HUES64 (cell line): ENCODE data around the gene SPINT2.

Experiments used
- H3K27ac ChIP-seq: 2 replicates; pipeline ENCODE4 v1.7.0; 2013; ENCODE audit warnings: low read depth, low read length, inconsistent platforms
- H3K27me3 ChIP-seq: 2 replicates; pipeline ENCODE4 v1.6.1; 2013; ENCODE audit warnings: mild to moderate bottlenecking, low read length; ENCODE audit not compliant: insufficient read depth
- H3K36me3 ChIP-seq: 2 replicates; pipeline ENCODE4 v1.6.1; 2013; ENCODE audit warnings: mild to moderate bottlenecking, low read length; ENCODE audit not compliant: insufficient read depth
- H3K4me1 ChIP-seq: 2 replicates; pipeline ENCODE4 v1.6.1; 2013; ENCODE audit warnings: mild to moderate bottlenecking, low read length, moderate library complexity; ENCODE audit not compliant: insufficient read depth
- H3K4me3 ChIP-seq: 2 replicates; pipeline ENCODE4 v1.5.1; 2013; ENCODE audit warnings: mild to moderate bottlenecking, low read length, moderate library complexity
- H3K9ac ChIP-seq: 2 replicates; pipeline ENCODE4 v1.6.1; 2013; ENCODE audit warnings: mild to moderate bottlenecking, low read depth, low read length
- H3K9me3 ChIP-seq: 2 replicates; pipeline ENCODE4 v1.6.1; 2013; ENCODE audit warnings: low read depth, low read length; ENCODE audit not compliant: insufficient read depth
- WGBS: fragments of 150-250, 120-280 bp; methylation state at CpG from one replicate; pipeline ENCODE4 v1.1.7; 2013; ENCODE audit warnings: missing lambda C conversion rate; 5-methylcytosine and 5-hydroxymethylcytosine counted together

The SPINT2 gene

DNA sequence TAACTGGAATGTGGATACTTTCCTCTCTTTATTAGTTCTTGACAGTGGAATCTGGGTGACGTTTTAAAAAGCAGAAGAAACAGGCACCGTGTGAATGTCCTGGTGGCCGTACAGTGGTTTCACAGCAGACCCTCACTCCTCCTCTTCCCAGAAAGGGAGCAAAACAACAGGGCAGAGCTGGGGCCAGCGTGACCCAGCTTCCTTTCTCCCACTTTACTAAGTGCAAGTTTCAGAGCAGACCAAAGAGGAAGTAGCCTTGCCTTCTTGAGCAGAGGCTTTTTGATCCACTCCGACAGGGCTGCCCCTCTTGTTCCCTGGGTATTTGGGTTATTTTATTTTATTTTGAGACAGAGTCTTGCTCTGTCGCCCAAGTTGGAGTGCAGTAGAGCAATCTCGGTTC, 20.0 kb downstream of the SPINT2 start:
- WGBS: 92% methylated on average over 7 of the region's 7 CpGs
- Histone ChIP-seq H3K36me3 (peaks cover 52% of the 10 kb centered on the region), H3K4me3 (no peak overlapping the region), H3K27ac (no peak overlapping the region), H3K4me1 (no peaks in the 10 kb centered on the region), H3K9ac (no peak overlapping the region), H3K9me3 (no peaks in the 10 kb centered on the region), H3K27me3 (no peaks in the 10 kb centered on the region)

DNA sequence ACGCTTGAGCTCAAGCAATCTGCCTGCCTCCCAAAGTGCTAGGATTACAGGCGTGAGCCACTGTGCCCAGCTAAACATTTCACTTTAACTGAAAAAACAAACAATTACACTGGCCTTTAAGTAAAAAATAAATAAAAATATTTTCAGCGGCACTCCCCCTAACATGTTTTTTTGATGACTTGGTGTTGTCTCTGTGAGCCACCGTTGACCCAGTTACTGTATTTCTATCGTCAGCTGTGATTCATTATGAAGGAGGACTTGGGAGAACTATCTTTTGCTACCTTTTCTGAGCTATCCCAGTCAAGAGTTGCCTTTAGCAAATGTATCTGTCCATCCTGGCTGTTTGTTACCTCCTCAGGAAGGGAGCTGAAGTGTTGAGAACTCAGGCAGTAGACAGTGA, 21.2 kb downstream of the SPINT2 start:
- no peaks in the 10 kb centered on the region for H3K4me1 ChIP-seq
- H3K9me3 ChIP-seq: no peaks in the 10 kb centered on the region
- peaks cover 57% of the 10 kb centered on the region for H3K36me3 ChIP-seq
- no peak overlapping the region for H3K9ac ChIP-seq
- H3K27ac ChIP-seq: no peak overlapping the region
- no peaks in the 10 kb centered on the region for H3K27me3 ChIP-seq
- WGBS: 98% methylated on average over 5 of the region's 5 CpGs
- no peak overlapping the region for H3K4me3 ChIP-seq

DNA sequence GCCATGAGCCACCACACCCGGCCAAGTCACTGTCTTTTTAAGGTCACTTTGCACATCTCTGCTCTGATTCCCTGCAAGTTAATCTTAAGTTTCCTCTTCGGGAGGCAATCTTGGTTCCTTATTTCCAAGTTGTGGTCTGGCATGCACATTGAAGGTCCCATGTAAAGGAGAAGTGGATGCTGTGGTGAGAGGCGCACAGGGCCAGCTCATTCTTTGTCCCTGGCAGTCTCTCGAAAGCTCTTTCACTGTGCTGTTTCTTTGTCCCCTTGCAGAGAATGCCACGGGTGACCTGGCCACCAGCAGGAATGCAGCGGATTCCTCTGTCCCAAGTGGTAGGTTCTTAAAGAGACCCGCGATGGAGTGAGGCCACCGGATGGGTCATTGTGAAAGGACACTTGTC, 23.2 kb downstream of the SPINT2 start:
- H3K27me3 ChIP-seq: no peaks in the 10 kb centered on the region
- H3K4me1 ChIP-seq: no peaks in the 10 kb centered on the region
- H3K9ac ChIP-seq: no peak overlapping the region
- no peaks in the 10 kb centered on the region for H3K9me3 ChIP-seq
- H3K4me3 ChIP-seq: no peak overlapping the region
- 90% methylated on average over 9 of the region's 9 CpGs for WGBS
- H3K27ac ChIP-seq: no peak overlapping the region
- H3K36me3 ChIP-seq: peaks cover 76% of the 10 kb centered on the region

DNA sequence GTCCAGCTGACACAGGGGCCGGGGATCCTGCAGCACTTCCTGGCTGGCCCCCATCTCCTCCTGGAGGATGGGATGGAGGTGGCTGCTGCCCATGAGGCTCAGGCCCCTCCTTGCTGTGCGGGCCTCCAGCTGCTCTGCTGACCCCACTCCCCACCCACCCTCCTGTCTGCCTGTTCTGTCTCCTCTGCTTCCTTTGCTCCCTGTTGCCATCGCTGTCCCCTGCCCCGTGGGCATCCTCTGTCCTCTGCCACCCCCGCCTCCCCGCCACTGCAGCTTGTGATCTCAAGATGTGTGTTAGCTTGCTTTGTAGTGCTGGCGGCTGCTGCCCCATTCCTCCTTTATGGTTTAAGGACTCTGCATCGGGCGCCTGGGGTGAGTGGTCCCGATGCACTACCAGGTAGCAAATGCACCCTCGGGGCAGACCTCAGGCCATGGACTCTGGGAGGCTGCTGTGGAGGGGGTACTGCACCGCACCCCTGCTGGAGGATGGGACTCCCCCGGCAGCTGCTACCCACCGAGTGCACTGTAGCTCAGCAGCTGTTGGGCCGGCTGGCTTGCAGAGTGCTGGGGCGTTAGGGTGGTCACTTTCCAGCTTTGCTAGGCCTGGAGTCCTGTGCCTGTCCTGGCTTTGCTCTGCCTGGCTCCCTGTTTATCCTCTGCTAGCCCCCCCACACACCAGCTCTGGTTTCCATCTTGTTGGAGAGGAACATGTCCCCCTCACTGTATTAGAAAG, 23.9 kb downstream of the SPINT2 start:
- Histone ChIP-seq H3K27me3 (no peaks in the 10 kb centered on the region), H3K4me3 (no peak overlapping the region), H3K9ac (no peak overlapping the region), H3K4me1 (no peaks in the 10 kb centered on the region), H3K9me3 (no peaks in the 10 kb centered on the region), H3K27ac (no peak overlapping the region), H3K36me3 (peaks cover 83% of the 10 kb centered on the region)
- WGBS: 96% methylated on average over 16 of the region's 16 CpGs

DNA sequence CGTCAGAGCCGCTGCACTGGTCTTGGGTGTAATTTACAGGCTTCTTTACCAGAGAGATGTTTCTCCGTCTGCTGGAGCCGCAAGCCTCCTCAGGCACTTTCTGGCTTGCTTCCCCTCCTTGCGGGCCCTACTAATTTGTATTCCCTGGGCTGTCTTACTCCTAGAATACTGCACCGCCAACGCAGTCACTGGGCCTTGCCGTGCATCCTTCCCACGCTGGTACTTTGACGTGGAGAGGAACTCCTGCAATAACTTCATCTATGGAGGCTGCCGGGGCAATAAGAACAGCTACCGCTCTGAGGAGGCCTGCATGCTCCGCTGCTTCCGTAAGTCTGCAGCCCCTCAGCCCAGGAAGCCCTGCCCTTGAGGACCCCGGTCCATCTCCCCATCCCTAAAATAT, 25.6 kb downstream of the SPINT2 start:
- Histone ChIP-seq H3K4me1 (no peaks in the 10 kb centered on the region), H3K9me3 (no peaks in the 10 kb centered on the region), H3K27me3 (no peaks in the 10 kb centered on the region), H3K4me3 (no peak overlapping the region), H3K27ac (no peak overlapping the region), H3K36me3 (peaks cover 81% of the 10 kb centered on the region), H3K9ac (no peak overlapping the region)
- whole genome bisulfite sequencing: 97% methylated on average over 15 of the region's 15 CpGs

DNA sequence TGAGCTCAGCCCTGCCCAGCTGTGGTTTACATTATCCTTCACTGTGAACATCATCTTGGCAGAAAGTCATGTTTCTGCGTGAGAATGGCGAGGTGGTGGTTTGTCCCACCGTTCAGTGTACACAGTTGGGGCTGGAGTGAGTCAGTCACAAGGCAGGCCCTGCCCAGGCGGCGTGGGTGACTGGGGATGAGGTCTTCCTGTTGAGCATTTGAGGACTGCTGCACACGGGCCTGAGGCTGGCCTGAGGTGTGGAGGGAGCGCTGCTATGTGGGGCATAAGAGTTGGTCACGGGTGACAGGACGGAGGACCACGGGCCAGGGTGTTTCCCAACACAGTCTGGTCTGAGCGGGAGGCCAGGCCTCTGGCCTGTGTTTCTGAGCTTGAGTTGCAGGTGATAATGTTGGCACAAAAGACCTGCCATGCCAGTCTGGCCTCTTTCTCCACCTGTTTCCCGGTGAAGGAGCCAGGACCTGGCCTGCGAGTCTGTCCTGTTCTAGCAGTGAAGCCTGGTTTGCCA, 26.3 kb downstream of the SPINT2 start:
- WGBS: 96% methylated on average over 13 of the region's 13 CpGs
- Histone ChIP-seq H3K4me1 (no peaks in the 10 kb centered on the region), H3K27ac (no peak overlapping the region), H3K9me3 (no peaks in the 10 kb centered on the region), H3K4me3 (no peak overlapping the region), H3K27me3 (no peaks in the 10 kb centered on the region), H3K36me3 (peaks cover 74% of the 10 kb centered on the region), H3K9ac (no peak overlapping the region)

DNA sequence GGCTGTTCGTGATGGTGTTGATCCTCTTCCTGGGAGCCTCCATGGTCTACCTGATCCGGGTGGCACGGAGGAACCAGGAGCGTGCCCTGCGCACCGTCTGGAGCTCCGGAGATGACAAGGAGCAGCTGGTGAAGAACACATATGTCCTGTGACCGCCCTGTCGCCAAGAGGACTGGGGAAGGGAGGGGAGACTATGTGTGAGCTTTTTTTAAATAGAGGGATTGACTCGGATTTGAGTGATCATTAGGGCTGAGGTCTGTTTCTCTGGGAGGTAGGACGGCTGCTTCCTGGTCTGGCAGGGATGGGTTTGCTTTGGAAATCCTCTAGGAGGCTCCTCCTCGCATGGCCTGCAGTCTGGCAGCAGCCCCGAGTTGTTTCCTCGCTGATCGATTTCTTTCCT, 27.5 kb downstream of the SPINT2 start:
- peaks cover 68% of the 10 kb centered on the region for H3K36me3 ChIP-seq
- no peaks in the 10 kb centered on the region for H3K27me3 ChIP-seq
- H3K9ac ChIP-seq: no peak overlapping the region
- 91% methylated on average over 15 of the region's 15 CpGs for WGBS
- H3K27ac ChIP-seq: no peak overlapping the region
- H3K9me3 ChIP-seq: no peaks in the 10 kb centered on the region
- H3K4me3 ChIP-seq: no peak overlapping the region
- no peaks in the 10 kb centered on the region for H3K4me1 ChIP-seq

DNA sequence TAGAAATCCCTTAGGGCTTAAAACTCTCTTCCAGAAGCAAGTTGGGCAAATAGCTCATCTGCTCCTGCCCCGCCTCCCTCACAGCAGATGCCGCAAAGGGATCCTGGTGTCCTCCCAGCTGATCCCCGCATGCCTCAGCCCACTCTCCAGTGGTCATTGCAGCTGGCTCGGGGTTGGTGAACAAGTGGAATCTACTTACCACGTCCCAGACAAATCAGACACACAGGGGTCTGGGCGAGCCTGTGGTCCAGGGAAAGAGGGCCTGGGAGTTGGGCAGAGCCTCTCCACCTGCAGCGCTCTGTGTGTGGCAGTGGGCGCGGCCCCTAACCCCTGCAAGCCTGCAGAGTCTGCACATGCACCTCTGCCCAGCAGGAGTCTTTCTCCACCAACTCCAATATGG, 28.9 kb downstream of the SPINT2 start:
- H3K27ac ChIP-seq: no peak overlapping the region

DNA sequence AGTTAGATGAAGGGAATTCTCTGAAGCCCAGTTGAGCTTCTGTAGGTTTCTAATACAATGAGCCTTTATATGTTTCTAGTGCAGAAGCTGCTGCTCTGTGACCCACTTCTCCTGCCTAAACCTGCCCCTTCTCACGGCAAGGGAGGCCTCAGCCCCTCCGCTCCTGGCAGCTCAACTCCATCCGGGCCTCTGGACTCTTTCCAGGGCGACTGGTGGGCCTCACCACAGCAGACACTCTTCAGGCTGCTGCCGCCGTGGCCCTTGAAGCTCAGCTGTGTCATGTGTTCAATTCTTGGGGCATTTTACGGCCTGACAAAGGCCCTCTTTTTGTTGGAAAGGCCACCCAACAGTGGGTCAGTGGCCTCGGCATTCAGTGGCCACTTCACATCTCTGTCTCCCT, 29.7 kb downstream of the SPINT2 start:
- no peak overlapping the region for H3K4me3 ChIP-seq
- no peak overlapping the region for H3K9ac ChIP-seq
- no peak overlapping the region for H3K27ac ChIP-seq
- H3K9me3 ChIP-seq: no peaks in the 10 kb centered on the region
- H3K36me3 ChIP-seq: peaks cover 50% of the 10 kb centered on the region
- H3K4me1 ChIP-seq: no peaks in the 10 kb centered on the region
- H3K27me3 ChIP-seq: no peaks in the 10 kb centered on the region
- WGBS: 90% methylated on average over 8 of the region's 8 CpGs

More for the DNA sequence above, 28.9 kb downstream of the SPINT2 start:
- WGBS: 93% methylated on average over 9 of the region's 9 CpGs
- Histone ChIP-seq H3K9ac (no peak overlapping the region), H3K27me3 (no peaks in the 10 kb centered on the region), H3K36me3 (peaks cover 58% of the 10 kb centered on the region), H3K4me1 (no peaks in the 10 kb centered on the region), H3K9me3 (no peaks in the 10 kb centered on the region), H3K4me3 (no peak overlapping the region)

DNA sequence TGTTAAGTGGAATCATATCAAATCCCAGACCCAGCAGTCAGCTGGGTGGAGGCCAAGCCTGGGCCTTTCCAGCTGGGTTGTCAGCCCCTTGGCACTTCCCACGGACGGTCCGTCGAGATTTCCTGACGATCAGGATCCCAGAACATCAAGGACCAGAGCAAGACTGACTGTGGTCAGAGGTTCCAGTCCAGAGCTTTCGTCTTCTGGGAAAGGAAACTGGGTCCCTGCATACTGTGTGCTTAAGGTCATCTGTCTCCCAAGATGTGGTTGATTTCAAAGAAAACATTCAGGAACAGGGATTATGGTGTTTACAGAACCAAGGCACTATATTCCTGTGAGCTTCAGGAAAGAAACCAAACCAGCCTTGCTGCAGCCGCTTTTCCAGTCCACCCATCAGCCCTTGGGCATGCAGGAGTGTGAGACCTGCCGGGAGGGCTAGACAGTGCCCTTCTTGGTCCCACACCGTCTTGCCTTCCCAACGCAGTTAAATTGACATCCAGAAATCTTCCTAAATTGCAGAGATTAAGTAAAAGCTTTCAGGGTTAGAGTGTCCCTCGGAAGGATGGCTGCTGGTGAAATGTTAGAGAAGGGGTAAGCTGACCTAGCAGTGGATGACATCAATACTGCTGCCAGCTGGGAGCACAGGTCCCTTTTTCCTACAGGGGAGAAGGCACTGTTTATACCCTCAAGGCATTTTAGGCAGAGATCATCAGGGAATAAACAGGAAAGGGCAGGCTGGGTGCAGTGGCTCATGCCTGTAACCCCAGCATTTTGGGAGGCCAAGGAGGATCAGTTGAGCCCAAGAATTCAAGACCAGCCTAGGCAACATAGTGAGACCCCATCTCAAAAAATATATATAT, 34.7 kb downstream of the SPINT2 start:
- Histone ChIP-seq H3K27me3 (no peaks in the 10 kb centered on the region), H3K9me3 (no peaks in the 10 kb centered on the region), H3K4me1 (peaks cover 9% of the 10 kb centered on the region; the same call in 1 of the 2 replicates), H3K36me3 (peaks cover 5% of the 10 kb centered on the region; the same call in 1 of the 2 replicates), H3K4me3 (no peak overlapping the region), H3K27ac (no peak overlapping the region), H3K9ac (no peak overlapping the region)
- 86% methylated on average over 11 of the region's 11 CpGs for WGBS
